DOHH2 (cell line): ENCODE measurements around the gene FBXO31.

Source experiments
- CTCF ChIP-seq: fragments of 200-600 bp; sonication (generic); IDR thresholded peaks from one replicate; pipeline ENCODE4 v1.5.1; 2014; ENCODE audit warnings: antibody characterized with exemption, mild to moderate bottlenecking, low read depth, low read length; ENCODE audit not compliant: poor library complexity, severe bottlenecking
- EZH2phosphoT487 ChIP-seq: fragments of 200-600 bp; sonication (generic); IDR thresholded peaks from 2 replicates; pipeline ENCODE4 v1.6.1; 2017; ENCODE audit warnings: borderline replicate concordance, mild to moderate bottlenecking, antibody characterized with exemption, low read length, moderate library complexity, mixed read lengths

- TF ChIP-seq CTCF (no peak), EZH2phosphoT487 (no peak)
Observed at GRCh38 chr16:87342978-87343752, 40.4 kb downstream of the FBXO31 start.
